Lower leg skin (tissue), 4 donors: ENCODE results near the gene ABI3. TPM values are rescaled to one million over a fixed set of nuclear protein-coding genes. Genes with fewer than 3 reads are reported as not detected.

ENCODE experiments used
- DNase-seq, 2 donors: peaks; one replicate each; pipeline ENCODE4 v3.0.0-alpha.2; 2019; ENCODE audit warnings: low spot score in 2 of 2
- H3K4me3 ChIP-seq: fragments of 200-600 bp; sonication (generic); 2 replicates; pipeline ENCODE4 v1.5.1; 2017; ENCODE audit warnings: mild to moderate bottlenecking, low read depth; ENCODE audit not compliant: poor library complexity, severe bottlenecking
- POLR2A ChIP-seq, 2 donors: fragments of 450-650 bp; IDR thresholded peaks; one replicate each; pipeline ENCODE4 v1.6.1; 2016 to 2017; ENCODE audit warnings: antibody characterized with exemption in 2 of 2, mild to moderate bottlenecking in 1 of 2, moderate library complexity in 1 of 2
- WGBS, 2 donors: methylation state at CpG; one replicate each; pipeline ENCODE4 v1.1.5; 2018; 5-methylcytosine and 5-hydroxymethylcytosine counted together
- intact Hi-C: fragments of 100-400 bp; cut with DNase I; formaldehyde crosslinking; loops from one replicate; pipeline ENCODE4 v1.15.0; 2023; ENCODE audit warnings: low total_unique reads
- total RNA-seq, 4 donors: library from RNA; depleted of rRNA; stranded (reverse); fragments of >200 nt; gene quantifications; one replicate each; pipeline ENCODE4 v1.1.0, GENCODE V29; 2016
- TF ChIP-seq, protein P1 (sequence below), 3 donors: fragments of 450-650 bp; IDR thresholded peaks; one replicate each; pipeline ENCODE4 v1.5.1; 2016; ENCODE audit warnings: antibody characterized with exemption in 3 of 3, mild to moderate bottlenecking in 3 of 3, moderate library complexity in 2 of 3

ABI3 gene
- total RNA-seq, 4 donors from 2014 or later: 1.6 to 5.4 (median 4.7) TPM

- H3K4me3 ChIP-seq: no peak overlapping the region
- intact Hi-C loops: no loop called here
- DNase-seq: no peak
- WGBS, 2 donors: 51 to 73% methylated on average over 4 of the region's 4 CpGs
- no peak for TF ChIP-seq POLR2A (IDR thresholded peaks at IDR 0.05)
- TF ChIP-seq, protein P1, sequence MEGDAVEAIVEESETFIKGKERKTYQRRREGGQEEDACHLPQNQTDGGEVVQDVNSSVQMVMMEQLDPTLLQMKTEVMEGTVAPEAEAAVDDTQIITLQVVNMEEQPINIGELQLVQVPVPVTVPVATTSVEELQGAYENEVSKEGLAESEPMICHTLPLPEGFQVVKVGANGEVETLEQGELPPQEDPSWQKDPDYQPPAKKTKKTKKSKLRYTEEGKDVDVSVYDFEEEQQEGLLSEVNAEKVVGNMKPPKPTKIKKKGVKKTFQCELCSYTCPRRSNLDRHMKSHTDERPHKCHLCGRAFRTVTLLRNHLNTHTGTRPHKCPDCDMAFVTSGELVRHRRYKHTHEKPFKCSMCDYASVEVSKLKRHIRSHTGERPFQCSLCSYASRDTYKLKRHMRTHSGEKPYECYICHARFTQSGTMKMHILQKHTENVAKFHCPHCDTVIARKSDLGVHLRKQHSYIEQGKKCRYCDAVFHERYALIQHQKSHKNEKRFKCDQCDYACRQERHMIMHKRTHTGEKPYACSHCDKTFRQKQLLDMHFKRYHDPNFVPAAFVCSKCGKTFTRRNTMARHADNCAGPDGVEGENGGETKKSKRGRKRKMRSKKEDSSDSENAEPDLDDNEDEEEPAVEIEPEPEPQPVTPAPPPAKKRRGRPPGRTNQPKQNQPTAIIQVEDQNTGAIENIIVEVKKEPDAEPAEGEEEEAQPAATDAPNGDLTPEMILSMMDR (IDR thresholded peaks at IDR 0.05): no peak
Measured at GRCh38 chr17:49195751-49196150, 14.8 kb upstream of the ABI3 start.

DNA sequence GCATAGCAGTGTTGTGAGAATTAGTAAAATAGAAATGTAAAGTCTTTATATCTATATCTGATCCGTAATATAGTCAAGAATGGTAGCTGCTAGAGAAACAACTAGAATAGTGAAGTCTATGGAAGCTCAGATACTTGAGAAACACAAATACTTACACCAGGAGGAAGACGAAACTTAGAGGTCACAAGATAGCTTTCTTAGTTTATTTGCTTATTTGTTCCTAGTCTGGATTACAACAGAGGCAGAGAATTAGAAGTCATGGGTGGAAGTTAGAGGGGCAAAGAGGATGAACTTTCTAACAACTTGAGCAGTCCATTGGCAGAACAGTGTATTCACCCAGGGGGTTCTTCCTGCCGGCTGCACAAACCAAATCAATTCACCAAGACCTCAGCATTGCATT is 14.0 kb upstream of the ABI3 start:
- WGBS, 2 donors: 85 to 89% methylated on average over 3 of the region's 3 CpGs
- TF ChIP-seq, protein P1 (IDR thresholded peaks at IDR 0.05): no peak
- no peak for TF ChIP-seq POLR2A (IDR thresholded peaks at IDR 0.05)
- DNase-seq: no peak
- no peak overlapping the region for H3K4me3 ChIP-seq
- intact Hi-C loops: no loop called here

- no peak for DNase-seq
- intact Hi-C loops: no loop called here
- H3K4me3 ChIP-seq: no peak overlapping the region
- WGBS, 2 donors: 39 to 40% methylated on average over 5 of the region's 5 CpGs
- TF ChIP-seq, protein P1 (IDR thresholded peaks at IDR 0.05): no peak
- no peak for TF ChIP-seq POLR2A (IDR thresholded peaks at IDR 0.05)
Measured at GRCh38 chr17:49197346-49197998, 13.0 kb upstream of the ABI3 start.

DNA sequence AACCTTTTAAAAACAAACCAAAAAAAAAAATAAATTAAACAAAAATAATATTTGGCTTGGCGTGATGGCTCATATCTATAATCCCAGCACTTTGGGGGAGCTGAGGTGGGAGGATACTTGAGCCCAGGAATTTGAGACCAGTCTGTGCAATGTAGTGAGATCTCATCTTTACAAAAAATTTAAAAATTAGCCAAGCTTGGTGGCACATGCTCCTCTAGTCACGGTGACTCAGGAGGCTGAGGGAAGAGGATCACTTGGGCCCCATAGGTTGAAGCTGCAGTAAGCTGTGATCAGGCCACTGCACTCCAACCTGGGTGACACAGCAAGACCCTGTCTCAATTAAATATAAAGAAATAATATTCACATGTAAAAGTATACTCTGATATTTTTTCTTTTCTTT is 12.3 kb upstream of the ABI3 start:
- DNase-seq: no peak
- no peak overlapping the region for H3K4me3 ChIP-seq
- 93 to 94% methylated on average over 2 of the region's 2 CpGs for WGBS, 2 donors
- no peak for TF ChIP-seq POLR2A (IDR thresholded peaks at IDR 0.05)
- TF ChIP-seq, protein P1 (IDR thresholded peaks at IDR 0.05): no peak
- intact Hi-C loops: no loop called here

DNA sequence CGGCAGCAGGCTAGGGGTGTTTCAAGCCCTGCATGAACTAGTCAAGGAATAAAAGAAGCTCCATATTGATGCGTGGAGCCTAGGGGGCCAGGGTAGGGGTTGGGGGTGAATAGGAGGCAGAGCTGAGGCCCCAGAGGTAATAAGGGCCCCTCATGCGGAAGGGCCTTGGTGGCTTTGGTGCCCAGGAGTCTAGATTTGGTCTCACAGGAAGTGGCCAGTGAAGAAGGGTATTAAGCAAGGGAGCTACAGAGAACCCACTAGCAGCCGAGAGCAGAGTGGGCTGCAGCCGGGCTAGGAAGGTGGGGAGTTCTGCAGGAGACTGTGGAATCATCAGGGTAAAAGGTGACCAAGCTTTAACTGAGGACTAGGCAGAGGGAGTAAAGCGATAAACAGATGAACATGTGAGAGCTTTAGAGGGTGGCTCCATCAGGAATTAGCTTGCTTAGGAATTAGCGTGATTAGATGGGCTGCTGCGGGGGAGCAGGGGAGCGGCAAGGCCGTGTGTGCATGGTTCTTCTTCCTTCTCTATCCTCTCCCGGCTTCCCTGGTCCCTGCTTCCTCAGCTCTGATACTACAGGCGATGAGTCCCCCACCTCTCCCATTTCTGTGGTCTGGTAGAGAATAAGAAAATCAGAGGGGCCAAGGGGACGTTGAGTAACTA is 10.0 kb upstream of the ABI3 start:
- intact Hi-C loops: no loop called here
- TF ChIP-seq, protein P1 (IDR thresholded peaks at IDR 0.05): no peak
- no peak for TF ChIP-seq POLR2A (IDR thresholded peaks at IDR 0.05)

More for the DNA sequence above, 10.0 kb upstream of the ABI3 start:
- no peak overlapping the region for H3K4me3 ChIP-seq
- WGBS, 2 donors: 91 to 93% methylated on average over 13 of the region's 13 CpGs
- DNase-seq: no peak
